K562 (cell line): Measurements from ENCODE around the gene NUDCD3. TPM values are rescaled to one million over a fixed set of nuclear protein-coding genes. Genes with fewer than 3 reads are reported as not detected.

Experiments
- ATAC-seq: fragments of 200-7000 bp; cut with Tn5 transposase; 3 replicates; pipeline ENCODE4 v1.9.1; 2020; ENCODE audit warnings: moderate library complexity
- BruUV-seq: library from RNA; stranded (reverse); fragments of 400-500 nt; replicated peaks from 2 replicates; lab custom pipeline; 2021; lab: Mats Ljungman, UMichigan
- CTCF ChIA-PET: fragments of 300-600 bp; formaldehyde crosslinking; extraction: SDS; loops from one replicate; lab custom pipeline; 2021; ENCODE audit warnings: low intra/inter-chr PET ratio; lab: Yijun Ruan, JAX
- POLR2A ChIA-PET: fragments of 300-600, 350-650 bp; sonication (Branson Sonifier 250); formaldehyde crosslinking; extraction: SDS; loops from one replicate; lab custom pipeline; 2021; ENCODE audit warnings: antibody characterized with exemption, inconsistent platforms; lab: Yijun Ruan, JAX
- DNase-seq, 4 experiments: peaks; one replicate each; pipeline versions ENCODE4 v3.0.0 to v3.0.0-alpha.2; 2011 to 2018; ENCODE audit warnings: low spot score in 3 of 4, mixed read lengths in 3 of 4; ENCODE audit errors: extremely low read depth in 1 of 4
- FAIRE-seq: peaks from 2 replicates; lab custom pipeline; 2011; peaks lifted over from hg19 to GRCh38; lab: Jason Lieb, UNC
- H2AFZ ChIP-seq: 2 replicates; pipeline ENCODE4 v1.6.0; 2011; ENCODE audit warnings: low read depth, low read length, control low read depth, inconsistent platforms
- H3K27ac ChIP-seq: fragments of 200-600 bp; 3 replicates; pipeline ENCODE4 v1.8.0; 2011; ENCODE audit warnings: low read depth, mild to moderate bottlenecking, control low read depth, inconsistent platforms, low read length, moderate library complexity, mixed read lengths; ENCODE audit errors: extremely low read depth
- H3K27me3 ChIP-seq, 2 experiments: fragments of 300-600 bp in 1 of 2; 2 replicates in 1 of 2; 3 replicates in 1 of 2; pipeline versions ENCODE4 v1.6.0 to v1.8.0; 2011; ENCODE audit warnings: inconsistent platforms in 2 of 2, low read length in 2 of 2, mild to moderate bottlenecking in 1 of 2, mixed read lengths in 1 of 2, moderate library complexity in 1 of 2; ENCODE audit not compliant: control insufficient read depth in 2 of 2, insufficient read depth in 2 of 2
- H3K36me3 ChIP-seq: fragments of 300-600 bp; 3 replicates; pipeline ENCODE4 v1.8.0; 2011; ENCODE audit warnings: mild to moderate bottlenecking, low read length, inconsistent platforms; ENCODE audit not compliant: control insufficient read depth, insufficient read depth
- H3K4me1 ChIP-seq, 2 experiments: fragments of 200-600 bp in 1 of 2; replicated peaks in 1 of 2; 2 replicates in 1 of 2; 3 replicates in 1 of 2; pipeline versions ENCODE4 v1.5.1 to v1.8.0; 2011; ENCODE audit warnings: inconsistent platforms in 2 of 2, low read length in 2 of 2, mild to moderate bottlenecking in 1 of 2, mixed read lengths in 1 of 2, moderate library complexity in 1 of 2; ENCODE audit not compliant: control insufficient read depth in 2 of 2, insufficient read depth in 2 of 2
- H3K4me2 ChIP-seq: 2 replicates; pipeline ENCODE4 v1.6.1; 2011; ENCODE audit warnings: low read length, control low read depth, inconsistent platforms, mixed read lengths; ENCODE audit not compliant: insufficient read depth
- H3K4me3 ChIP-seq: fragments of 200-600 bp; sonication (generic), shearing (Covaris generic); 2 replicates; pipeline ENCODE4 v1.5.1; 2016; ENCODE audit warnings: control low read depth, inconsistent platforms
- H3K79me2 ChIP-seq: fragments of 200-600 bp; 3 replicates; pipeline ENCODE4 v1.8.0; 2011; ENCODE audit warnings: low read length, inconsistent platforms; ENCODE audit not compliant: control insufficient read depth, insufficient read depth
- H3K9ac ChIP-seq, 2 experiments: 2 replicates each; pipeline versions ENCODE4 v1.6.0 to v1.6.1; 2011; ENCODE audit warnings: low read depth in 2 of 2, low read length in 2 of 2, control low read depth in 1 of 2, inconsistent platforms in 1 of 2, mild to moderate bottlenecking in 1 of 2, mixed read lengths in 1 of 2; ENCODE audit not compliant: insufficient read depth in 1 of 2
- H3K9me1 ChIP-seq: one replicate; pipeline ENCODE4 v1.6.0; 2011; ENCODE audit warnings: inconsistent platforms, mild to moderate bottlenecking, low read length, moderate library complexity; ENCODE audit not compliant: control insufficient read depth, insufficient read depth
- H3K9me3 ChIP-seq: replicated peaks from 2 replicates; pipeline ENCODE4 v1.5.1; 2011; ENCODE audit warnings: low read depth, low read length, inconsistent platforms; ENCODE audit not compliant: control insufficient read depth, insufficient read depth
- H4K20me1 ChIP-seq: replicated peaks from 2 replicates; pipeline ENCODE4 v1.6.1; 2011; ENCODE audit warnings: low read length, inconsistent platforms, mixed read lengths; ENCODE audit not compliant: control insufficient read depth, insufficient read depth
- CBX2 ChIP-seq: fragments of 200-600 bp; sonication (generic); IDR thresholded peaks from one replicate; pipeline ENCODE4 v1.6.1; 2012; ENCODE audit warnings: mild to moderate bottlenecking, low read length, inconsistent platforms; ENCODE audit not compliant: insufficient read depth, poor library complexity, severe bottlenecking
- CBX8 ChIP-seq: fragments of 200-600 bp; sonication (generic); IDR thresholded peaks from 2 replicates; pipeline ENCODE4 v1.6.1; 2012; ENCODE audit warnings: borderline replicate concordance, mixed run types, low read depth, mild to moderate bottlenecking, moderate library complexity, mixed read lengths, low read length, control low read depth, inconsistent platforms; ENCODE audit not compliant: poor library complexity, severe bottlenecking; ENCODE audit errors: extremely low read depth
- DPF2 ChIP-seq: fragments of 450-650 bp; IDR thresholded peaks from 2 replicates; pipeline ENCODE4 v1.6.1; 2016
- ELF2 ChIP-seq: fragments of 250-450 bp; sonication (Bioruptor Pico); IDR thresholded peaks from 2 replicates; pipeline ENCODE4 v1.5.0; 2021; ENCODE audit warnings: mild to moderate bottlenecking
- NRF1 ChIP-seq, 2 experiments: fragments of 450-650 bp; IDR thresholded peaks in 1 of 2; conservative IDR thresholded peaks in 1 of 2; 2 replicates each; pipeline ENCODE4 v1.6.1; 2014; ENCODE audit warnings: mild to moderate bottlenecking in 2 of 2
- PRPF4 ChIP-seq: fragments of 200-400 bp; formaldehyde crosslinking; IDR thresholded peaks from one replicate; pipeline ENCODE4 v1.6.1; 2017; ENCODE audit warnings: low read length, low read depth, mild to moderate bottlenecking; ENCODE audit not compliant: insufficient read depth, poor library complexity, severe bottlenecking
- SMARCB1 ChIP-seq: IDR thresholded peaks from 2 replicates; pipeline ENCODE4 v1.6.1; 2011; ENCODE audit warnings: improper control_type of control experiment, low read depth; ENCODE audit not compliant: insufficient read length
- TAF1 ChIP-seq: IDR thresholded peaks from 2 replicates; pipeline ENCODE4 v1.6.1; 2011; ENCODE audit warnings: mild to moderate bottlenecking, low read length, moderate library complexity; ENCODE audit not compliant: insufficient read depth, control insufficient read depth, severe bottlenecking; ENCODE audit errors: extremely low read depth
- in situ Hi-C: fragments of 300-500 bp; cut with MboI; formaldehyde crosslinking; loops from 4 replicates; pipeline ENCODE4 v1.15.0; 2018; ENCODE audit warnings: inconsistent platforms, mixed read lengths
- intact Hi-C: fragments of 100-400 bp; cut with micrococcal nuclease; formaldehyde crosslinking; loops from 2 replicates; pipeline ENCODE4 v1.14.2; 2022
- polyA plus RNA-seq, 8 experiments: library from polyadenylated mRNA; depleted of rRNA in 4 of 8; stranded (reverse) in 5 of 8; unstranded in 3 of 8; fragments of >200 nt; fragmentation: Nextera tagmentation in 2 of 8; fragmentation: Illumina TruSeq in 1 of 8; extraction: Ambion mirVana in 2 of 8; extraction: Trizol in 1 of 8; gene quantifications; 2 replicates each; pipeline versions ENCODE4 v1.2.1 to v1.2.3, GENCODE V29; 2011 to 2014; ENCODE audit warnings: inconsistent platforms in 1 of 8, missing spikeins in 1 of 8
- total RNA-seq, 7 experiments: library from RNA; depleted of rRNA in 6 of 7; stranded (reverse); fragments of >200 nt in 6 of 7; fragmentation: Illumina TruSeq in 2 of 7; extraction: Trizol in 2 of 7; gene quantifications; 2 replicates each; pipeline versions ENCODE4 v1.2.1 to v1.2.3, GENCODE V29; 2011 to 2021; ENCODE audit warnings: low replicate concordance in 1 of 7
- TF ChIP-seq, protein P1 (sequence below): fragments of 200-600 bp; sonication (generic); IDR thresholded peaks from one replicate; pipeline ENCODE4 v1.6.1; 2012; ENCODE audit warnings: mild to moderate bottlenecking, low read depth, low read length, inconsistent platforms

Gene NUDCD3
- total and polyA plus RNA-seq, 9 of the 15 experiments (the other 6 are each of a cell fraction or from before 2014, with no cell fraction given): 24.8 to 64.2 (median 42.6) TPM

DNA sequence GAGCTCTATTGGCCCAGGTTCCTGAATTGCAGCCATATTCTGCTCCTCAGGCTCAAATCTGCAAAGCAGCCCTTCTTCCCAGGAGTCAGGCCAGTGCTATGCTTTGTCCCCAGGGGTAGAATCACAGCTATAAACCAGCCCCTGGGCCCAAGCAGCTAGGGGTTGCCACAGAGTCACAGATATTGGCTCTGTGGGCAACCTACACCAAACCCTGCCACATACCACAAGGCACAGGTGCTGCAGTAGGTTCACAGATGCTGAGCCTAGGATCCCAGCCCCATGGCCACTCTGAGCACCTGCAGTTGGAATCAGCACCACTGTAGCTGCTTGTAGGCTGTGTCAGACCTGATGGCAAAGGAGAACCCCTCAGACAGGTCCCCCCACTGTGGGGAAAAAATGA lies 122.0 kb downstream of the NUDCD3 start:
- CTCF ChIA-PET: no interaction called here
- BruUV-seq: no TSS peak
- Histone ChIP-seq H3K27ac (no peak overlapping the region), H4K20me1 (no peaks in the 10 kb centered on the region), H2AFZ (no peak overlapping the region)
- in situ Hi-C loops: no loop called here
- ATAC-seq (no peak), FAIRE-seq (no peak)
- TF ChIP-seq CBX2 (no peak), NRF1 (conservative IDR thresholded peaks at IDR 0.05 in 1 of 2, IDR thresholded peaks at IDR 0.05 in 1 of 2) (no peak), PRPF4 (no peak), TAF1 (no peak), CBX8 (no peak), DPF2 (no peak), ELF2 (CRISPR knock-in tag) (no peak), SMARCB1 (no peak)
- TF ChIP-seq, protein P1, sequence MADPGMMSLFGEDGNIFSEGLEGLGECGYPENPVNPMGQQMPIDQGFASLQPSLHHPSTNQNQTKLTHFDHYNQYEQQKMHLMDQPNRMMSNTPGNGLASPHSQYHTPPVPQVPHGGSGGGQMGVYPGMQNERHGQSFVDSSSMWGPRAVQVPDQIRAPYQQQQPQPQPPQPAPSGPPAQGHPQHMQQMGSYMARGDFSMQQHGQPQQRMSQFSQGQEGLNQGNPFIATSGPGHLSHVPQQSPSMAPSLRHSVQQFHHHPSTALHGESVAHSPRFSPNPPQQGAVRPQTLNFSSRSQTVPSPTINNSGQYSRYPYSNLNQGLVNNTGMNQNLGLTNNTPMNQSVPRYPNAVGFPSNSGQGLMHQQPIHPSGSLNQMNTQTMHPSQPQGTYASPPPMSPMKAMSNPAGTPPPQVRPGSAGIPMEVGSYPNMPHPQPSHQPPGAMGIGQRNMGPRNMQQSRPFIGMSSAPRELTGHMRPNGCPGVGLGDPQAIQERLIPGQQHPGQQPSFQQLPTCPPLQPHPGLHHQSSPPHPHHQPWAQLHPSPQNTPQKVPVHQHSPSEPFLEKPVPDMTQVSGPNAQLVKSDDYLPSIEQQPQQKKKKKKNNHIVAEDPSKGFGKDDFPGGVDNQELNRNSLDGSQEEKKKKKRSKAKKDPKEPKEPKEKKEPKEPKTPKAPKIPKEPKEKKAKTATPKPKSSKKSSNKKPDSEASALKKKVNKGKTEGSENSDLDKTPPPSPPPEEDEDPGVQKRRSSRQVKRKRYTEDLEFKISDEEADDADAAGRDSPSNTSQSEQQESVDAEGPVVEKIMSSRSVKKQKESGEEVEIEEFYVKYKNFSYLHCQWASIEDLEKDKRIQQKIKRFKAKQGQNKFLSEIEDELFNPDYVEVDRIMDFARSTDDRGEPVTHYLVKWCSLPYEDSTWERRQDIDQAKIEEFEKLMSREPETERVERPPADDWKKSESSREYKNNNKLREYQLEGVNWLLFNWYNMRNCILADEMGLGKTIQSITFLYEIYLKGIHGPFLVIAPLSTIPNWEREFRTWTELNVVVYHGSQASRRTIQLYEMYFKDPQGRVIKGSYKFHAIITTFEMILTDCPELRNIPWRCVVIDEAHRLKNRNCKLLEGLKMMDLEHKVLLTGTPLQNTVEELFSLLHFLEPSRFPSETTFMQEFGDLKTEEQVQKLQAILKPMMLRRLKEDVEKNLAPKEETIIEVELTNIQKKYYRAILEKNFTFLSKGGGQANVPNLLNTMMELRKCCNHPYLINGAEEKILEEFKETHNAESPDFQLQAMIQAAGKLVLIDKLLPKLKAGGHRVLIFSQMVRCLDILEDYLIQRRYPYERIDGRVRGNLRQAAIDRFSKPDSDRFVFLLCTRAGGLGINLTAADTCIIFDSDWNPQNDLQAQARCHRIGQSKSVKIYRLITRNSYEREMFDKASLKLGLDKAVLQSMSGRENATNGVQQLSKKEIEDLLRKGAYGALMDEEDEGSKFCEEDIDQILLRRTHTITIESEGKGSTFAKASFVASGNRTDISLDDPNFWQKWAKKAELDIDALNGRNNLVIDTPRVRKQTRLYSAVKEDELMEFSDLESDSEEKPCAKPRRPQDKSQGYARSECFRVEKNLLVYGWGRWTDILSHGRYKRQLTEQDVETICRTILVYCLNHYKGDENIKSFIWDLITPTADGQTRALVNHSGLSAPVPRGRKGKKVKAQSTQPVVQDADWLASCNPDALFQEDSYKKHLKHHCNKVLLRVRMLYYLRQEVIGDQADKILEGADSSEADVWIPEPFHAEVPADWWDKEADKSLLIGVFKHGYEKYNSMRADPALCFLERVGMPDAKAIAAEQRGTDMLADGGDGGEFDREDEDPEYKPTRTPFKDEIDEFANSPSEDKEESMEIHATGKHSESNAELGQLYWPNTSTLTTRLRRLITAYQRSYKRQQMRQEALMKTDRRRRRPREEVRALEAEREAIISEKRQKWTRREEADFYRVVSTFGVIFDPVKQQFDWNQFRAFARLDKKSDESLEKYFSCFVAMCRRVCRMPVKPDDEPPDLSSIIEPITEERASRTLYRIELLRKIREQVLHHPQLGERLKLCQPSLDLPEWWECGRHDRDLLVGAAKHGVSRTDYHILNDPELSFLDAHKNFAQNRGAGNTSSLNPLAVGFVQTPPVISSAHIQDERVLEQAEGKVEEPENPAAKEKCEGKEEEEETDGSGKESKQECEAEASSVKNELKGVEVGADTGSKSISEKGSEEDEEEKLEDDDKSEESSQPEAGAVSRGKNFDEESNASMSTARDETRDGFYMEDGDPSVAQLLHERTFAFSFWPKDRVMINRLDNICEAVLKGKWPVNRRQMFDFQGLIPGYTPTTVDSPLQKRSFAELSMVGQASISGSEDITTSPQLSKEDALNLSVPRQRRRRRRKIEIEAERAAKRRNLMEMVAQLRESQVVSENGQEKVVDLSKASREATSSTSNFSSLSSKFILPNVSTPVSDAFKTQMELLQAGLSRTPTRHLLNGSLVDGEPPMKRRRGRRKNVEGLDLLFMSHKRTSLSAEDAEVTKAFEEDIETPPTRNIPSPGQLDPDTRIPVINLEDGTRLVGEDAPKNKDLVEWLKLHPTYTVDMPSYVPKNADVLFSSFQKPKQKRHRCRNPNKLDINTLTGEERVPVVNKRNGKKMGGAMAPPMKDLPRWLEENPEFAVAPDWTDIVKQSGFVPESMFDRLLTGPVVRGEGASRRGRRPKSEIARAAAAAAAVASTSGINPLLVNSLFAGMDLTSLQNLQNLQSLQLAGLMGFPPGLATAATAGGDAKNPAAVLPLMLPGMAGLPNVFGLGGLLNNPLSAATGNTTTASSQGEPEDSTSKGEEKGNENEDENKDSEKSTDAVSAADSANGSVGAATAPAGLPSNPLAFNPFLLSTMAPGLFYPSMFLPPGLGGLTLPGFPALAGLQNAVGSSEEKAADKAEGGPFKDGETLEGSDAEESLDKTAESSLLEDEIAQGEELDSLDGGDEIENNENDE: no peak
- TF ChIP-seq, all 486 proteins: peak for 0
- H3K4me3 ChIP-seq: no peak overlapping the region
- H3K4me1 ChIP-seq: no peaks in the 10 kb centered on the region
- intact Hi-C loops: no loop called here
- no peak overlapping the region; a peak in 1 of 4 replicates for H3K9ac ChIP-seq
- POLR2A ChIA-PET: interaction anchor here (3.1 kb wide), 1 partner anchor 10 kb away, joined by 12 read pairs; no protein-coding TSS in a partner anchor
- no peak for DNase-seq
- 0 out of 2 replicates have a peak, but pooled peaks cover 3% of the 10 kb centered on the region for H3K9me3 ChIP-seq
- H3K9me1 ChIP-seq: no peaks in the 10 kb centered on the region
- H3K4me2 ChIP-seq: no peak overlapping the region
- H3K27me3 ChIP-seq: peaks cover 0 to 14% of the 10 kb centered on the region in 2 experiments; a peak in 2 of 5 replicates
- no peaks in the 10 kb centered on the region for H3K79me2 ChIP-seq
- no peaks in the 10 kb centered on the region for H3K36me3 ChIP-seq
